Rectal smooth muscle tissue (tissue), 1 donor: ENCODE data around the gene GULP1.

Experiments used
- H3K27ac ChIP-seq: one replicate; pipeline ENCODE4 v1.7.0; 2013; ENCODE audit warnings: low read depth, low read length, inconsistent platforms
- H3K27me3 ChIP-seq: one replicate; pipeline ENCODE4 v1.7.0; 2013; ENCODE audit warnings: low read length; ENCODE audit not compliant: control insufficient read depth, insufficient read depth
- H3K36me3 ChIP-seq: one replicate; pipeline ENCODE4 v1.7.0; 2013; ENCODE audit warnings: low read length; ENCODE audit not compliant: control insufficient read depth, insufficient read depth
- H3K4me1 ChIP-seq: one replicate; pipeline ENCODE4 v1.7.0; 2013; ENCODE audit warnings: low read length; ENCODE audit not compliant: control insufficient read depth, insufficient read depth
- H3K4me3 ChIP-seq: one replicate; pipeline ENCODE4 v1.7.0; 2013; ENCODE audit warnings: low read length
- H3K9ac ChIP-seq: one replicate; pipeline ENCODE4 v1.7.0; 2013; ENCODE audit warnings: low read length

The GULP1 gene

GRCh38 chr2:188316791-188317423 is 25.2 kb downstream of the GULP1 start:
- Histone ChIP-seq H3K4me3 (no peak overlapping the region), H3K9ac (no peak overlapping the region), H3K4me1 (no peaks in the 10 kb centered on the region), H3K36me3 (no peaks in the 10 kb centered on the region), H3K27me3 (no peaks in the 10 kb centered on the region), H3K27ac (no peak overlapping the region)

- Histone ChIP-seq H3K36me3 (no peaks in the 10 kb centered on the region), H3K4me1 (no peaks in the 10 kb centered on the region), H3K27me3 (no peaks in the 10 kb centered on the region), H3K4me3 (no peak overlapping the region), H3K9ac (no peak overlapping the region), H3K27ac (no peak overlapping the region)
These were observed 26.6 kb downstream of the GULP1 start for GRCh38 chr2:188318161-188318749.

- Histone ChIP-seq H3K27ac (no peak overlapping the region), H3K36me3 (no peaks in the 10 kb centered on the region), H3K27me3 (no peaks in the 10 kb centered on the region), H3K4me3 (no peak overlapping the region), H3K9ac (no peak overlapping the region), H3K4me1 (no peaks in the 10 kb centered on the region)
These were observed 28.2 kb downstream of the GULP1 start for GRCh38 chr2:188319838-188320237.

- Histone ChIP-seq H3K27ac (no peak overlapping the region), H3K36me3 (no peaks in the 10 kb centered on the region), H3K9ac (no peak overlapping the region)
These were observed 29.2 kb downstream of the GULP1 start for GRCh38 chr2:188320861-188321260.

GRCh38 chr2:188322569-188323551 is 31.2 kb downstream of the GULP1 start:
- Histone ChIP-seq H3K4me3 (no peak overlapping the region), H3K36me3 (no peaks in the 10 kb centered on the region), H3K9ac (no peak overlapping the region), H3K27me3 (no peaks in the 10 kb centered on the region), H3K27ac (no peak overlapping the region), H3K4me1 (no peaks in the 10 kb centered on the region)

More at GRCh38 chr2:188320861-188321260, 29.2 kb downstream of the GULP1 start:
- no peaks in the 10 kb centered on the region for H3K4me1 ChIP-seq
- no peaks in the 10 kb centered on the region for H3K27me3 ChIP-seq
- no peak overlapping the region for H3K4me3 ChIP-seq

GRCh38 chr2:188324067-188324466 is 32.4 kb downstream of the GULP1 start:
- Histone ChIP-seq H3K36me3 (no peaks in the 10 kb centered on the region), H3K27me3 (no peaks in the 10 kb centered on the region), H3K27ac (no peak overlapping the region), H3K9ac (no peak overlapping the region), H3K4me1 (no peaks in the 10 kb centered on the region), H3K4me3 (no peak overlapping the region)

GRCh38 chr2:188326290-188326668 is 34.6 kb downstream of the GULP1 start:
- H3K36me3 ChIP-seq = no peaks in the 10 kb centered on the region
- no peak overlapping the region for H3K27ac ChIP-seq
- no peaks in the 10 kb centered on the region for H3K27me3 ChIP-seq
- H3K4me1 ChIP-seq = no peaks in the 10 kb centered on the region
- no peak overlapping the region for H3K4me3 ChIP-seq
- H3K9ac ChIP-seq = no peak overlapping the region

GRCh38 chr2:188326669-188327301 is 35.1 kb downstream of the GULP1 start:
- H3K4me1 ChIP-seq = no peaks in the 10 kb centered on the region
- no peak overlapping the region for H3K9ac ChIP-seq
- H3K4me3 ChIP-seq = no peak overlapping the region
- H3K36me3 ChIP-seq = no peaks in the 10 kb centered on the region
- H3K27me3 ChIP-seq = no peaks in the 10 kb centered on the region
- H3K27ac ChIP-seq = no peak overlapping the region

- H3K27ac ChIP-seq = no peak overlapping the region
- H3K4me1 ChIP-seq = no peaks in the 10 kb centered on the region
These were observed 36.0 kb downstream of the GULP1 start for GRCh38 chr2:188327518-188328213.

GRCh38 chr2:188328419-188328818 is 36.7 kb downstream of the GULP1 start:
- Histone ChIP-seq H3K27me3 (no peaks in the 10 kb centered on the region), H3K36me3 (no peaks in the 10 kb centered on the region), H3K4me3 (no peak overlapping the region), H3K27ac (no peak overlapping the region), H3K4me1 (no peaks in the 10 kb centered on the region), H3K9ac (no peak overlapping the region)

More at GRCh38 chr2:188327518-188328213, 36.0 kb downstream of the GULP1 start:
- Histone ChIP-seq H3K9ac (no peak overlapping the region), H3K4me3 (no peak overlapping the region), H3K27me3 (no peaks in the 10 kb centered on the region), H3K36me3 (no peaks in the 10 kb centered on the region)

GRCh38 chr2:188330316-188331053 is 38.8 kb downstream of the GULP1 start:
- H3K36me3 ChIP-seq = no peaks in the 10 kb centered on the region
- no peaks in the 10 kb centered on the region for H3K27me3 ChIP-seq
- H3K27ac ChIP-seq = no peak overlapping the region
- H3K4me1 ChIP-seq = peaks cover 6% of the 10 kb centered on the region
- no peak overlapping the region for H3K9ac ChIP-seq
- no peak overlapping the region for H3K4me3 ChIP-seq
